ENCODE measurements around the gene FPR3. TPM values are rescaled to one million over a fixed set of nuclear protein-coding genes. Genes with fewer than 3 reads are reported as not detected.

FPR3 gene
- total and polyA plus RNA-seq, 9 of the 15 experiments (the other 6 are each of a cell fraction or from before 2014, with no cell fraction given) = 0.08 to 0.51 (median 0.22) TPM; not detected in 1

GRCh38 chr19:51789061-51789795, 5.7 kb upstream of the FPR3 start (continued):
- TF ChIP-seq HOMEZ (CRISPR knock-in tag; IDR thresholded peaks at IDR 0.05) (no peak), CEBPZ (IDR thresholded peaks at IDR 0.05; ENCODE audit: borderline replicate concordance, low read depth, low read length) (no peak), AFF4 (CRISPR knock-in tag; IDR thresholded peaks at IDR 0.05) (no peak), ESRRA (IDR thresholded peaks at IDR 0.05; ENCODE audit: borderline replicate concordance, low read depth) (no peak), ZNF324 (CRISPR knock-in tag; IDR thresholded peaks at IDR 0.05) (no peak)
